Coronary artery (tissue), 2 donors: Measurements from ENCODE around the gene SRGN.
"Not testable (repeated sequence)": the region's sequence is repeated elsewhere in the genome, so short reads cannot be mapped to it uniquely, and the experiment has no call there.

Experiments used
- DNase-seq: peaks from one replicate; pipeline ENCODE4 v3.0.0-alpha.2; 2017; ENCODE audit warnings: low spot score
- H3K27ac ChIP-seq, 2 donors: fragments of 200-600 bp; sonication (generic); one replicate each; pipeline ENCODE4 v1.5.1; 2016 to 2019
- H3K4me3 ChIP-seq: fragments of 200-600 bp; sonication (generic); 2 replicates; pipeline ENCODE4 v1.5.1; 2016; ENCODE audit warnings: mild to moderate bottlenecking, moderate library complexity
- CTCF ChIP-seq: fragments of 200-600 bp; sonication (generic); IDR thresholded peaks from one replicate; pipeline ENCODE4 v1.5.1; 2019; ENCODE audit warnings: antibody characterized with exemption

Gene SRGN

GRCh38 chr10:69087590-69088470 is at the start of gene SRGN:
Gene SRGN, plus strand, starts transcription at chr10:69088103. Its CDS starts 55 bp downstream, at chr10:69088158.
- peak; percentile 84 for DNase-seq
- Histone ChIP-seq H3K27ac (peak within 1 kb of the TSS; percentile 71 to 73), H3K4me3 (peak within 1 kb of the TSS; percentile 68)
- no peak for TF ChIP-seq CTCF

GRCh38 chr10:69040904-69041303 is 47.0 kb upstream of the SRGN start:
- DNase-seq, result not testable (repeated sequence)

GRCh38 chr10:69042417-69042816 is 45.5 kb upstream of the SRGN start:
- no peak for TF ChIP-seq CTCF
- no peak overlapping the region for H3K27ac ChIP-seq
- no peak for DNase-seq
- no peak overlapping the region for H3K4me3 ChIP-seq

More at GRCh38 chr10:69040904-69041303, 47.0 kb upstream of the SRGN start:
- not testable (repeated sequence) for H3K4me3 ChIP-seq, H3K27ac ChIP-seq

GRCh38 chr10:69042838-69043237 is 45.1 kb upstream of the SRGN start:
- no peak for DNase-seq
- no peak for TF ChIP-seq CTCF
- Histone ChIP-seq H3K4me3 (no peak overlapping the region), H3K27ac (no peak overlapping the region)

- Histone ChIP-seq H3K4me3 (no peak overlapping the region), H3K27ac (peak overlapping the region in 1 of 2 donors; percentile 35)
- no peak for DNase-seq
- no peak for TF ChIP-seq CTCF
Measured at GRCh38 chr10:69043931-69044531, 43.9 kb upstream of the SRGN start.

- TF ChIP-seq CTCF, result no peak
- H3K27ac ChIP-seq, result peak overlapping the region in 1 of 2 donors; percentile 35
- no peak for DNase-seq
- H3K4me3 ChIP-seq, result no peak overlapping the region
Measured at GRCh38 chr10:69044546-69044945, 43.4 kb upstream of the SRGN start.

GRCh38 chr10:69045441-69046300 is 42.2 kb upstream of the SRGN start:
- Histone ChIP-seq H3K4me3 (no peak overlapping the region), H3K27ac (peak overlapping the region in 1 of 2 donors; percentile 8)
- DNase-seq, result no peak
- no peak for TF ChIP-seq CTCF
